GM12892 (cell line): ENCODE results near the gene RBM33.

Experiments
- POLR2A ChIP-seq: IDR thresholded peaks from 2 replicates; pipeline ENCODE4 v1.6.1; 2011; ENCODE audit warnings: low read depth, low read length, control low read depth
- POLR2AphosphoS5 ChIP-seq: IDR thresholded peaks from 2 replicates; pipeline ENCODE4 v1.6.1; 2011; ENCODE audit warnings: low read depth, low read length, control low read depth
- TAF1 ChIP-seq: IDR thresholded peaks from 2 replicates; pipeline ENCODE4 v1.6.1; 2011; ENCODE audit warnings: low read depth, mild to moderate bottlenecking, control low read depth, low read length, borderline replicate concordance

GRCh38 chr7:155706376-155706775, 61.9 kb downstream of the RBM33 start:
- TF ChIP-seq POLR2A (no peak), TAF1 (no peak), POLR2AphosphoS5 (no peak)
